H9 (cell line): ENCODE data around the gene ANAPC13. TPM values are rescaled to one million over a fixed set of nuclear protein-coding genes. Genes with fewer than 3 reads are reported as not detected.

Source experiments
- DNase-seq: peaks from one replicate; pipeline ENCODE4 v3.0.0-alpha.2; 2017
- H2AFZ ChIP-seq: one replicate; pipeline ENCODE4 v1.6.1; 2013; ENCODE audit warnings: mild to moderate bottlenecking, low read length, control low read depth, moderate library complexity
- H2AK5ac ChIP-seq: 2 replicates; pipeline ENCODE4 v1.6.1; 2013; ENCODE audit warnings: low read length, control low read depth, mixed read lengths; ENCODE audit not compliant: insufficient read length
- H2BK120ac ChIP-seq: one replicate; pipeline ENCODE4 v1.6.1; 2013; ENCODE audit warnings: low read depth, mild to moderate bottlenecking, low read length, control low read depth, inconsistent platforms; ENCODE audit not compliant: poor library complexity, severe bottlenecking
- H2BK12ac ChIP-seq: 2 replicates; pipeline ENCODE4 v1.6.1; 2013; ENCODE audit warnings: low read length, control low read depth, mixed read lengths, low read depth; ENCODE audit not compliant: insufficient read length
- H2BK15ac ChIP-seq: 2 replicates; pipeline ENCODE4 v1.6.1; 2013; ENCODE audit warnings: low read depth, low read length, control low read depth
- H2BK20ac ChIP-seq: one replicate; pipeline ENCODE4 v1.6.1; 2013; ENCODE audit warnings: low read depth, mild to moderate bottlenecking, low read length, control low read depth, inconsistent platforms; ENCODE audit not compliant: poor library complexity, severe bottlenecking
- H2BK5ac ChIP-seq: 2 replicates; pipeline ENCODE4 v1.6.1; 2013; ENCODE audit warnings: low read length, control low read depth, mixed read lengths; ENCODE audit not compliant: insufficient read length
- H3K14ac ChIP-seq: 2 replicates; pipeline ENCODE4 v1.6.1; 2013; ENCODE audit warnings: low read length, control low read depth; ENCODE audit not compliant: insufficient read depth
- H3K18ac ChIP-seq: 2 replicates; pipeline ENCODE4 v1.6.1; 2013; ENCODE audit warnings: low read depth, mild to moderate bottlenecking, mixed read lengths, low read length, control low read depth; ENCODE audit not compliant: insufficient read length
- H3K23ac ChIP-seq: 2 replicates; pipeline ENCODE4 v1.6.1; 2013; ENCODE audit warnings: low read length, control low read depth, mixed read lengths, low read depth; ENCODE audit not compliant: insufficient read length
- H3K23me2 ChIP-seq: 2 replicates; pipeline ENCODE4 v1.6.1; 2013; ENCODE audit warnings: low read depth, mild to moderate bottlenecking, mixed read lengths, low read length, control low read depth; ENCODE audit not compliant: insufficient read length, poor library complexity, severe bottlenecking
- H3K27ac ChIP-seq: 2 replicates; pipeline ENCODE4 v1.5.1; 2013; ENCODE audit warnings: low read length, control low read depth, mixed read lengths, low read depth; ENCODE audit not compliant: insufficient read length
- H3K27me3 ChIP-seq: 2 replicates; pipeline ENCODE4 v1.6.1; 2013; ENCODE audit warnings: low read length, control low read depth, inconsistent platforms; ENCODE audit not compliant: insufficient read depth
- H3K4ac ChIP-seq: 2 replicates; pipeline ENCODE4 v1.6.1; 2013; ENCODE audit warnings: low read depth, mild to moderate bottlenecking, control low read depth, inconsistent platforms, low read length, moderate library complexity
- H3K4me1 ChIP-seq: 2 replicates; pipeline ENCODE4 v1.6.1; 2013; ENCODE audit warnings: low read length, control low read depth, inconsistent platforms; ENCODE audit not compliant: insufficient read depth
- H3K4me2 ChIP-seq: 2 replicates; pipeline ENCODE4 v1.6.1; 2013; ENCODE audit warnings: low read length, control low read depth, mixed read lengths; ENCODE audit not compliant: insufficient read length, insufficient read depth
- H3K56ac ChIP-seq: 2 replicates; pipeline ENCODE4 v1.6.1; 2013; ENCODE audit warnings: low read depth, mild to moderate bottlenecking, mixed read lengths, low read length, control low read depth; ENCODE audit not compliant: insufficient read length
- H3K79me1 ChIP-seq: 2 replicates; pipeline ENCODE4 v1.6.1; 2013; ENCODE audit warnings: low read depth, mild to moderate bottlenecking, moderate library complexity, low read length, control low read depth, inconsistent platforms; ENCODE audit not compliant: insufficient read depth, poor library complexity, severe bottlenecking
- H3K79me2 ChIP-seq: 2 replicates; pipeline ENCODE4 v1.6.1; 2013; ENCODE audit warnings: low read length, control low read depth, inconsistent platforms; ENCODE audit not compliant: insufficient read depth
- H3K9ac ChIP-seq: 2 replicates; pipeline ENCODE4 v1.6.1; 2013; ENCODE audit warnings: low read length, control low read depth, mixed read lengths; ENCODE audit not compliant: insufficient read length; ENCODE audit errors: extremely low read depth
- H3K9me3 ChIP-seq: one replicate; pipeline ENCODE4 v1.6.1; 2013; ENCODE audit warnings: low read depth, low read length, inconsistent platforms; ENCODE audit not compliant: control insufficient read depth
- H3T11ph ChIP-seq: one replicate; pipeline ENCODE4 v1.6.1; 2013; ENCODE audit warnings: mild to moderate bottlenecking, low read length, control low read depth, inconsistent platforms
- H4K20me1 ChIP-seq: one replicate; pipeline ENCODE4 v1.6.1; 2013; ENCODE audit not compliant: control insufficient read depth, insufficient read length, insufficient read depth
- H4K5ac ChIP-seq: 2 replicates; pipeline ENCODE4 v1.6.1; 2013; ENCODE audit warnings: low read depth, mild to moderate bottlenecking, mixed read lengths, low read length, control low read depth; ENCODE audit not compliant: insufficient read length
- H4K8ac ChIP-seq: replicated peaks from 2 replicates; pipeline ENCODE4 v1.6.1; 2013; ENCODE audit warnings: low read length, control low read depth, mixed read lengths, low read depth; ENCODE audit not compliant: insufficient read length
- H4K91ac ChIP-seq: 2 replicates; pipeline ENCODE4 v1.6.1; 2013; ENCODE audit warnings: low read depth, mild to moderate bottlenecking, moderate library complexity, mixed read lengths, low read length, control low read depth; ENCODE audit not compliant: insufficient read length
- H3K27ac Mint-ChIP-seq, 3 experiments: 2 replicates in 2 of 3; 3 replicates in 1 of 3; pipeline ENCODE4 v1.8.0; 2020 to 2021; ENCODE audit warnings: mixed read lengths in 3 of 3, mild to moderate bottlenecking in 1 of 3, moderate library complexity in 1 of 3
- H3K27me3 Mint-ChIP-seq: 2 replicates; pipeline ENCODE4 v1.8.0; 2021; ENCODE audit warnings: low read depth, mild to moderate bottlenecking, moderate library complexity, mixed read lengths
- H3K36me3 Mint-ChIP-seq, 3 experiments: 2 replicates in 2 of 3; 3 replicates in 1 of 3; pipeline ENCODE4 v1.8.0; 2020 to 2021; ENCODE audit warnings: low read depth in 3 of 3, mixed read lengths in 3 of 3; ENCODE audit not compliant: insufficient read depth in 1 of 3
- H3K4me1 Mint-ChIP-seq, 2 experiments: 2 replicates each; pipeline ENCODE4 v1.8.0; 2020; ENCODE audit warnings: mixed read lengths in 2 of 2
- H3K4me3 Mint-ChIP-seq, 2 experiments: 2 replicates in 1 of 2; 3 replicates in 1 of 2; pipeline ENCODE4 v1.8.0; 2020 to 2021; ENCODE audit warnings: mild to moderate bottlenecking in 2 of 2, mixed read lengths in 2 of 2, moderate library complexity in 1 of 2
- H3K9me3 Mint-ChIP-seq, 2 experiments: 2 replicates in 1 of 2; 3 replicates in 1 of 2; pipeline ENCODE4 v1.8.0; 2020; ENCODE audit warnings: mild to moderate bottlenecking in 2 of 2, mixed read lengths in 2 of 2, moderate library complexity in 1 of 2
- CTCF ChIP-seq: fragments of 200-600 bp; sonication (generic); conservative IDR thresholded peaks from 3 replicates; pipeline ENCODE4 v1.8.0; 2021; ENCODE audit warnings: antibody characterized with exemption, mild to moderate bottlenecking
- WGBS: extraction: QIAGEN DNeasy Blood & Tissue Kit; methylation state at CpG from one replicate; pipeline ENCODE4 v1.1.7; 2013; ENCODE audit warnings: missing lambda C conversion rate, low lambda C conversion rate, mixed read lengths; ENCODE audit not compliant: insufficient read length; ENCODE audit errors: extremely low coverage; 5-methylcytosine and 5-hydroxymethylcytosine counted together
- total RNA-seq: library from RNA; stranded (reverse); gene quantifications from 2 replicates; pipeline ENCODE4 v1.2.1, GENCODE V29; 2021

ANAPC13 gene
- total RNA-seq, 1 experiment from 2014 or later = 42.8 TPM

- Histone ChIP-seq H2BK20ac (no peak overlapping the region), H3K79me2 (no peaks in the 10 kb centered on the region), H4K20me1 (no peaks in the 10 kb centered on the region), H3K4ac (no peak overlapping the region), H2BK12ac (no peak overlapping the region), H3K4me1 (no peaks in the 10 kb centered on the region), H2BK5ac (no peak overlapping the region), H3K4me2 (no peak overlapping the region), H2BK15ac (no peak overlapping the region), H2BK120ac (no peak overlapping the region), H3K14ac (no peak overlapping the region), H3K56ac (no peak overlapping the region), H3K27me3 (no peaks in the 10 kb centered on the region), H3K27ac (no peak overlapping the region), H4K91ac (no peak overlapping the region), H3K9ac (no peak overlapping the region), H4K8ac (no peak overlapping the region), H2AK5ac (no peak overlapping the region), H3K23me2 (peaks cover 6% of the 10 kb centered on the region), H3T11ph (no peak overlapping the region), H4K5ac (no peak overlapping the region), H3K9me3 (no peaks in the 10 kb centered on the region), H2AFZ (no peak overlapping the region), H3K18ac (no peak overlapping the region), H3K23ac (no peak overlapping the region), H3K79me1 (no peaks in the 10 kb centered on the region)
- no peaks in the 10 kb centered on the region for H3K9me3 Mint-ChIP-seq
- H3K27me3 Mint-ChIP-seq = no peaks in the 10 kb centered on the region
- no peak for TF ChIP-seq CTCF
- WGBS = no CpG with 5 or more reads among the region's 3 CpGs
- peaks cover 13 to 58% (median 56%) of the 10 kb centered on the region in 3 experiments for H3K36me3 Mint-ChIP-seq
- no peak for DNase-seq
- H3K27ac Mint-ChIP-seq = no peak overlapping the region
- peaks cover 9 to 12% of the 10 kb centered on the region in 2 experiments for H3K4me1 Mint-ChIP-seq
- H3K4me3 Mint-ChIP-seq = no peak overlapping the region
Observed at GRCh38 chr3:134480546-134480945, 5.2 kb downstream of the ANAPC13 start.
